ENCODE results near the gene PYURF. TPM values are rescaled to one million over a fixed set of nuclear protein-coding genes. Genes with fewer than 3 reads are reported as not detected.
A peak's percentile ranks its signal among the peaks of the same experiment; 100 is the strongest.

PYURF gene
- total and polyA plus RNA-seq, 9 of the 15 experiments (the other 6 are each of a cell fraction or from before 2014, with no cell fraction given), result 22.5 to 199 (median 108) TPM

GRCh38 chr4:88523325-88524129 lies at the start of gene PYURF (continued):
- TF ChIP-seq NR2C2 (CRISPR knock-in tag; IDR thresholded peaks at IDR 0.05), result no peak; the same call in 1 of the 2 replicates
- TF ChIP-seq NR2C2 (tag; IDR thresholded peaks at IDR 0.05), result peak; percentile 48; the same call in 1 of the 2 replicates
- peak; percentile 94 for TF ChIP-seq KDM5B (IDR thresholded peaks at IDR 0.05; ENCODE audit: insufficient replicate concordance, low read depth, low read length)
- 0 out of 2 replicates have a peak, but pooled peaks have one; percentile 36 for TF ChIP-seq CBX5 (IDR thresholded peaks at IDR 0.05; ENCODE audit: borderline replicate concordance, low read depth)
- TF ChIP-seq SIRT6 (IDR thresholded peaks at IDR 0.05; ENCODE audit: low read depth, low read length), result no peak
- peak; percentile 81; the same call in 1 of the 2 replicates for TF ChIP-seq ZBTB1 (CRISPR knock-in tag; IDR thresholded peaks at IDR 0.05; ENCODE audit: borderline replicate concordance, low read depth)
- no peak for TF ChIP-seq FOXM1 (IDR thresholded peaks at IDR 0.05; ENCODE audit: low read depth)
- TF ChIP-seq FOXM1 (CRISPR knock-in tag; IDR thresholded peaks at IDR 0.05; ENCODE audit: low read depth), result peak; percentile 83; the same call in 1 of the 2 replicates
- TF ChIP-seq ZBTB26 (CRISPR knock-in tag; IDR thresholded peaks at IDR 0.05), result 0 out of 2 replicates have a peak, but pooled peaks have one; percentile 4
- TF ChIP-seq SRSF7 (optimal IDR thresholded peaks at IDR 0.05; ENCODE audit: low read depth, low read length), result no peak
- TF ChIP-seq ZEB2 (IDR thresholded peaks at IDR 0.05), result peak; percentile 74
- TF ChIP-seq SAP30 (IDR thresholded peaks at IDR 0.05; ENCODE audit: borderline replicate concordance, insufficient read depth, low read depth, low read length, poor library complexity, severe bottlenecking), result peak; percentile 79
- TF ChIP-seq KAT7 (CRISPR knock-in tag; IDR thresholded peaks at IDR 0.05; ENCODE audit: borderline replicate concordance), result peak; percentile 75; the same call in 1 of the 2 replicates
- peak; percentile 52; the same call in 1 of the 2 replicates for TF ChIP-seq DIDO1 (tag; IDR thresholded peaks at IDR 0.05; ENCODE audit: low read depth)
- peak; percentile 24; the same call in 1 of the 2 replicates for TF ChIP-seq EP300 (IDR thresholded peaks at IDR 0.05; ENCODE audit: low read length)
- peak; percentile 26; the same call in 1 of the 2 replicates for TF ChIP-seq JUN (IDR thresholded peaks at IDR 0.05; ENCODE audit: borderline replicate concordance, low read depth, low read length)
- peak; percentile 55; the same call in 1 of the 2 replicates for TF ChIP-seq JUN (CRISPR knock-in tag; IDR thresholded peaks at IDR 0.05; ENCODE audit: borderline replicate concordance)
- no peak for TF ChIP-seq MLLT1 (IDR thresholded peaks at IDR 0.05)
- 0 out of 2 replicates have a peak, but pooled peaks have one; percentile 22 for TF ChIP-seq XRCC5 (IDR thresholded peaks at IDR 0.05; ENCODE audit: low read depth, low read length)
- TF ChIP-seq CREB3L1 (IDR thresholded peaks at IDR 0.05; ENCODE audit: borderline replicate concordance, low read depth), result peak; percentile 38; the same call in 1 of the 2 replicates
- peak; percentile 89 for TF ChIP-seq GABPA (tag; conservative IDR thresholded peaks at IDR 0.05; ENCODE audit: low read depth)
- peak; percentile 77; the same call in 1 of the 2 replicates for TF ChIP-seq TAF7 (tag; IDR thresholded peaks at IDR 0.05)
- no peak for TF ChIP-seq MYBL2 (IDR thresholded peaks at IDR 0.05; ENCODE audit: low read depth)
- TF ChIP-seq MYBL2 (CRISPR knock-in tag; IDR thresholded peaks at IDR 0.05; ENCODE audit: borderline replicate concordance), result no peak

Measured in K562 (cell line).